HG02938 (cell line): ENCODE data around the gene APPL2.

Source experiments
- ATAC-seq: cut with Tn5 transposase; IDR thresholded peaks from one replicate; pipeline ENCODE4 v1.9.1; 2021; ENCODE audit warnings: mild to moderate bottlenecking, moderate library complexity; ENCODE audit not compliant: unreplicated experiment

APPL2 gene

DNA sequence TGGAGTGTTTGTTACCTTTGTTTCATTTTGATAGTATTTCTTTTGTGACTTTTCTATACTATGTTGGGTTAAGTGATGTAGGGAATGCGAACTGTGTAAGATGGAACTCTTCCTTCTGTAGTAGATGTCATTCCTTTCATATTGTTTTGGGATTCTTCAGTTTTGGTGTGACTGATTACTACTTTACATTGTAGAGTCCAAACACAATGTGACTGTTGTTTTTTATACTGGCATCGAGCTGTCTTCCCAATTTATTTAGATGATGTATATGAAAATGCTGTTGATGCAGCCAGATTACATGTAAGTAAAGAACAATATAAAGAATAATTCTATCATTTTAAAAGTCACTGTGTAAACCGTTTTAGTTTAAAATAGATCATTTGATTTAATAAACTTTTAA, 93.7 kb downstream of the APPL2 start:
- no peak for ATAC-seq

- ATAC-seq: no peak
These were observed 94.6 kb downstream of the APPL2 start for GRCh38 chr12:105141320-105141922.

GRCh38 chr12:105138248-105138647, 97.7 kb downstream of the APPL2 start:
- ATAC-seq: no peak
